Activated T-helper 1 cell treated with anti-CD3 and anti-CD28 coated beads, Interleukin-12 subunit alpha, Interleukin-12 subunit beta, Interleukin-2, Interleukin-4 antibody, amounts not matched to agents 30 ng/mL and 10 ng/mL and 1 ng/mL, durations not matched to agents 14 hours and 24 hours and 36 hours (primary cell): ENCODE results near the gene TRRAP. TPM values are rescaled to one million over a fixed set of nuclear protein-coding genes. Genes with fewer than 3 reads are reported as not detected.
"Not testable (repeated sequence)": the region's sequence is repeated elsewhere in the genome, so short reads cannot be mapped to it uniquely, and the experiment has no call there.

Experiments used
- DNase-seq: peaks from one replicate; pipeline ENCODE4 v3.0.0; 2021; ENCODE audit warnings: low spot score
- H3K27ac Mint-ChIP-seq: one replicate; pipeline ENCODE4 v1.8.0; 2021; ENCODE audit warnings: mild to moderate bottlenecking, mixed read lengths
- H3K27me3 Mint-ChIP-seq: one replicate; pipeline ENCODE4 v1.8.0; 2022; ENCODE audit warnings: mild to moderate bottlenecking, moderate library complexity, mixed read lengths; ENCODE audit not compliant: insufficient read depth
- H3K36me3 Mint-ChIP-seq: one replicate; pipeline ENCODE4 v1.8.0; 2021; ENCODE audit warnings: low read depth, mixed read lengths
- H3K4me1 Mint-ChIP-seq: one replicate; pipeline ENCODE4 v1.8.0; 2021; ENCODE audit warnings: low read depth, mixed read lengths
- H3K4me3 Mint-ChIP-seq: one replicate; pipeline ENCODE4 v1.8.0; 2021; ENCODE audit warnings: mild to moderate bottlenecking, moderate library complexity, mixed read lengths
- H3K9me3 Mint-ChIP-seq: one replicate; pipeline ENCODE4 v1.8.0; 2021; ENCODE audit warnings: mixed read lengths
- intact Hi-C: fragments of 100-400 bp; cut with micrococcal nuclease; formaldehyde crosslinking; loops from one replicate; pipeline ENCODE4 v1.15.1; 2024
- total RNA-seq: library from RNA; stranded (reverse); gene quantifications from 2 replicates; pipeline ENCODE4 v1.2.3, GENCODE V29; 2022

Gene TRRAP
- total RNA-seq, 1 donor from 2014 or later = 66.9 TPM

- H3K4me1 Mint-ChIP-seq = peaks cover 4% of the 10 kb centered on the region
- no peak overlapping the region for H3K4me3 Mint-ChIP-seq
- no peaks in the 10 kb centered on the region for H3K27me3 Mint-ChIP-seq
- no peaks in the 10 kb centered on the region for H3K9me3 Mint-ChIP-seq
- intact Hi-C loops = loop anchor here (1.0 to 5.0 kb wide), 3 partner anchors 102 to 368 kb away; partner anchors contain the start of genes BUD31, PDAP1 and SMURF1
- DNase-seq = peak; percentile 38
- peaks cover 60% of the 10 kb centered on the region for H3K36me3 Mint-ChIP-seq
- peak overlapping the region; percentile 58 for H3K27ac Mint-ChIP-seq
These were observed 162.0 kb downstream of the TRRAP start for GRCh38 chr7:99040104-99040958.

DNA sequence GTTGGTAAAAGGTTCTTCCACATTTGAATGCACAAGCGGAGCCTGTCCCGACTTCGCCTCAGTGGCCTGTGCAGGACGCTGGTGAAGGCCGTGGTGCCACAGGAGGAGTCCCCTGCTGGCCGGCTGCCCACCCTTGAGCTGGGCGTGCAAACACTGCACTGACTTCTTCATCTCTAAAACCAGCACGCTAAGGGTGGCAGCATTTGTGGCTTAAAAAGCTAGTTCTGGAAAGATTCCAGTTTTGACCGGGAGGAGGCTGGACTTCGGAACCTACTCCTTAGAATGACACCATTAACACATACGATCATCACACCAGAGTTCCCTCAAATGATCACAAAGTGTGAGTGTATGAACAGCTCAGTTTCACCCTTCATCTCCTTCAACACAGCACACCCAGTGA lies 163.2 kb downstream of the TRRAP start:
- no peak overlapping the region for H3K27ac Mint-ChIP-seq

DNA sequence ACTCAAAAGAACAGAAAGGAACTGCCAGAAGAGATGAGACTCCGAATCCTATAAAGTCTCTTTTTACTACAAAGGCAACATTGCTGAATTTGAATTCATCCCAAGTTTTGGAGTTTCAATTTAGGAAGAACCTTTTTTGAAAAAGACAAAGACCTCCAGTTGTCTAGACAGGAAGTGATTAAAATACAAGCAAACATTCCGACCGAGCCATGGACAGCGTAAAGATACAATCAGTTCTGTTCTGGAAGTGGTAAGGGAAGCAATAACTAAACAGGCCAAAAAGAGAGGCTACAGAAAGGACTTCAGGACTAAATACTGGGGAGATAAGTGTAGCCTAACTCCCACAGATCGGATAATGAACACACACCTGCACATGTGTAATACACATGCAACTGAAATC lies 164.6 kb downstream of the TRRAP start:
- Mint-ChIP-seq H3K27me3 (no peaks in the 10 kb centered on the region), H3K4me3 (no peak overlapping the region), H3K36me3 (peaks cover 59% of the 10 kb centered on the region), H3K9me3 (no peaks in the 10 kb centered on the region), H3K27ac (no peak overlapping the region), H3K4me1 (peaks cover 4% of the 10 kb centered on the region)
- no peak for DNase-seq
- intact Hi-C loops = loop anchor here (5.0 kb wide), 1 partner anchor 99 kb away; the partner anchor contains the start of gene SMURF1

More for the DNA sequence above, 163.2 kb downstream of the TRRAP start:
- Mint-ChIP-seq H3K36me3 (peaks cover 60% of the 10 kb centered on the region), H3K9me3 (no peaks in the 10 kb centered on the region), H3K27me3 (no peaks in the 10 kb centered on the region), H3K4me3 (no peak overlapping the region), H3K4me1 (peaks cover 4% of the 10 kb centered on the region)
- intact Hi-C loops = loop anchor here (5.0 kb wide), 1 partner anchor 101 kb away; the partner anchor contains the start of gene SMURF1
- no peak for DNase-seq

- not testable (repeated sequence) for H3K27me3 Mint-ChIP-seq, H3K4me1 Mint-ChIP-seq, H3K4me3 Mint-ChIP-seq, DNase-seq, H3K27ac Mint-ChIP-seq, H3K9me3 Mint-ChIP-seq
- peaks cover 56% of the 10 kb centered on the region for H3K36me3 Mint-ChIP-seq
- intact Hi-C loops = loop anchor here (5.0 kb wide), 1 partner anchor 97 kb away; the partner anchor contains the start of gene SMURF1
These were observed 166.5 kb downstream of the TRRAP start for GRCh38 chr7:99044858-99045257.

GRCh38 chr7:99046262-99046661 lies 167.9 kb downstream of the TRRAP start:
- H3K9me3 Mint-ChIP-seq, DNase-seq, H3K4me3 Mint-ChIP-seq, H3K4me1 Mint-ChIP-seq, intact Hi-C loops, H3K27ac Mint-ChIP-seq, H3K27me3 Mint-ChIP-seq: not testable (repeated sequence)
- peaks cover 53% of the 10 kb centered on the region for H3K36me3 Mint-ChIP-seq

- H3K4me3 Mint-ChIP-seq = no peak overlapping the region
- intact Hi-C loops = no loop called here
- peaks cover 54% of the 10 kb centered on the region for H3K36me3 Mint-ChIP-seq
- no peaks in the 10 kb centered on the region for H3K9me3 Mint-ChIP-seq
- H3K27me3 Mint-ChIP-seq = no peaks in the 10 kb centered on the region
- no peaks in the 10 kb centered on the region for H3K4me1 Mint-ChIP-seq
- DNase-seq = no peak
- H3K27ac Mint-ChIP-seq = no peak overlapping the region
These were observed 168.4 kb downstream of the TRRAP start for GRCh38 chr7:99046722-99047121.

DNA sequence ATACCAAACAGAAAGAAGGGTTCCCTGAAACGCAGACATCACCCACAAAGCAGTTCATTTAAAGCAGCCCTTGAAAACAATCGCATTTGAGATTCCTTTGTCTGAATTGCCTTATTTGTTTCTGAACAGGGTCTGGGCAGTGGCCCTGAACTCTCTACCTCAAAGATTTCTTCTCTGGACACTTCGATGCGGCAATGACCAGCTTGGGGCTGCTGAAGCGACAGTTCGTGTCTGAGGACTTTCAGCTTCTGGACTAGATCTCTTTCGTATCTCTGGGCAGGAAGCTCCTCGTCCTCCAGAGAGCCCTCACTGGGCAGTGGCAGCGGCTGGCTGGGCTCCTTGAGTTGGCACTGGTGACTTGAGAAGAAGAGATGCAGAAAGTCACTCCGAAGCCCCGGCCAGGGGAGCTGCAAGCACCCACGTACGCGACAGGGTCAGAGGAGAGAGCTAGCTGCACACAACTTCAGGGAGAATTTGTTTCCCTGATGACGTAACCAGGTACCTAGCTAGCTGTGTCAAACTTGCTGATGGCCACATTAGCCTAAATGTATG lies 169.3 kb downstream of the TRRAP start:
- Mint-ChIP-seq H3K27me3 (no peaks in the 10 kb centered on the region), H3K9me3 (no peaks in the 10 kb centered on the region), H3K4me3 (no peak overlapping the region), H3K4me1 (no peaks in the 10 kb centered on the region), H3K27ac (no peak overlapping the region), H3K36me3 (peaks cover 58% of the 10 kb centered on the region)
- intact Hi-C loops = no loop called here
- no peak for DNase-seq

DNA sequence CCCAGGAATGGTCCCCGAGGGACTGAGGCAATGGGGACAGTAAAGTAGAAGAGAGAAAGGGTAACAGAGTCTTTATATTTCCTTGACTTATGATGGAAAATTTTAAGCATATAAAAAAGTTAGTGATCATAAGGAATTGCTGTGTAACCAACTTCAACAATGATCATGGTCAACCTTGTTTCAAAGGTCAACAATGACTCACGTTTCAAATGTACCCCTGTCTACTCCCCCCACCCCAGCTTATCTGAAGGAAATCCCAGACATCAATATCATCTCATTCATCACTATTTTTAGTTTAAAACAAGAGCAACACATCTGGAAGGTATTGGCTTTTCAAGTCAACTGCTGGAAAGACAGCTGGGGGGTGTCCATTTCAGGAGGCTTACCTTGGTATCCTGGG lies 172.6 kb downstream of the TRRAP start:
- intact Hi-C loops = no loop called here
- no peak overlapping the region for H3K4me3 Mint-ChIP-seq
- H3K9me3 Mint-ChIP-seq = no peaks in the 10 kb centered on the region
- DNase-seq = no peak
- H3K36me3 Mint-ChIP-seq = peaks cover 43% of the 10 kb centered on the region
- H3K4me1 Mint-ChIP-seq = no peaks in the 10 kb centered on the region
- no peak overlapping the region for H3K27ac Mint-ChIP-seq
- H3K27me3 Mint-ChIP-seq = no peaks in the 10 kb centered on the region

- Mint-ChIP-seq H3K27ac (no peak overlapping the region), H3K4me1 (no peaks in the 10 kb centered on the region), H3K36me3 (peaks cover 34% of the 10 kb centered on the region), H3K4me3 (no peak overlapping the region), H3K27me3 (no peaks in the 10 kb centered on the region), H3K9me3 (no peaks in the 10 kb centered on the region)
- intact Hi-C loops = no loop called here
- DNase-seq = no peak
These were observed 176.4 kb downstream of the TRRAP start for GRCh38 chr7:99054781-99055180.

DNA sequence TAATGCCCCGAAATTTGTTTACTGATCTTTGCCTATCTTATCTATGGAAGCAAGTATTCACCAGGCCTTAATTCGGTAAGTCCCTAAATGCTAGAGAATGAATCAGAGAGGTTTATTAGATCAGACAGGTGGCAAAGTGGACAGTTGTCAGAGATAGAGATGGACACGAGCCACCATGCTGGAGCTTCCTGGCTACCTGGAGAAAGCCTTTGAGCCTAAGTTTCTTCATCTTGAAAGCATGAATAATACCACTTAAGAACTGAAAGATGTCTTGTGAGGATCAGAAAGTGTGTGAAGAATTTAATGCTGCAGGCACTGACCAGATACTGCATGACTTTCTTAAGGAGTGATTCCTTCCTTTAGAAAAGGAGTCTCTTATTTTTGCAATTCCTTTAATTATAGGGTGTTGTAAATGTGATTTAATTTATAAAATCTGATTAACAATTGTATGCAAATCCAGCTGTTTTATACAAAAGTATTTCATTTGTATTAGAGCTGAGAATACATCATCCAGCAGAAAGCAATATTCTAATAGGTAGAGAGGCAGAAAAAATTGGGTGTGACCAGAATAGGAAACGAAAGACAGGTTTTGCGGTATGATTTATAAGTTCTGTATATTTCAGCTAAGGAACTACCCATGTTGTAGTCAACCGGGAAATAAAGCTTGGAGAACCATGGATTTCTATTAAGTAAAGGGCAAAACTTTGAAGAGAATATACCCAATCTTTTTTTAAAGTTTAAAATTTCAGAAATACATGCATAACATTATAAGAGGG lies 182.9 kb downstream of the TRRAP start:
- no peak overlapping the region for H3K27ac Mint-ChIP-seq
- no peaks in the 10 kb centered on the region for H3K9me3 Mint-ChIP-seq
- no peak for DNase-seq
- peaks cover 11% of the 10 kb centered on the region for H3K4me1 Mint-ChIP-seq
- no peak overlapping the region for H3K4me3 Mint-ChIP-seq
- intact Hi-C loops = no loop called here
- peaks cover 9% of the 10 kb centered on the region for H3K36me3 Mint-ChIP-seq
- H3K27me3 Mint-ChIP-seq = no peaks in the 10 kb centered on the region
